NCI-H2107 treated with DMSO at 0.1 percent for 48 hours (cell line): ENCODE measurements around the gene DPP4.
"Not testable (repeated sequence)": the region's sequence is repeated elsewhere in the genome, so short reads cannot be mapped to it uniquely, and the experiment has no call there.

Experiments
- DNase-seq: peaks from one replicate; lab custom pipeline; 2025; ENCODE audit not compliant: unreplicated experiment; lab: John Stamatoyannopoulos, UW

DPP4 gene

DNA sequence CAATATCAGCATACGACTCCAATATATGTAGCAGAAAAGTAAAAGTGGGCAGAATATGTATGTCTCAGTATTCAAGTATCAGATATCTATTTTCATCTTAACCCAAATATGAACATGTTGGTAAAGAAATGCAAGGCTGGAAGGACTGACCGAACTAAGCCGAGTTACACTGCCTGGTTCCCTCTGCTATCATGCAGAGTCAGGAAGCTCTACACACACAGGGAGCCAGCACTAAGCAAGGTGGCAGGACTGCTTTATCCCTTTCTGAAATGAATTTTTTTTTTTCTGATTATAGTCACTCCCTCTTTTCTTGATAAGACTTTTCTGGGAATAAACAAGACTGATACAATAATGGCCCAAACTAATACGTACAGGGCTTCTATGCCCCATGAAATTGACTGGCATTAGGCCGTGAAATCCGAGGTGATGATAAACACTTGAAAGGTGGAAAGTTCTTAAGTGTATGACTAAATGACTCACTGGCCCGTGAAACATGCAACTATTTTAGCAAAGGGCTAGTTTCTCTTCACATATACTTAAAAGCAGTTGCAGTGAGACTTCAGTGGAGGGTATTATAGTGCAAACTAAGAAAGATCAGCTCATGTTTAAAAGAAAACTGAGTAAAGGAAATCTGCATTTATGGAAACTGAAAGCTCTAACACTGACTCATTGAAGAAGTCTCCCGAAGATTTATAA, 14.9 kb downstream of the DPP4 start:
- DNase-seq: no peak

DNA sequence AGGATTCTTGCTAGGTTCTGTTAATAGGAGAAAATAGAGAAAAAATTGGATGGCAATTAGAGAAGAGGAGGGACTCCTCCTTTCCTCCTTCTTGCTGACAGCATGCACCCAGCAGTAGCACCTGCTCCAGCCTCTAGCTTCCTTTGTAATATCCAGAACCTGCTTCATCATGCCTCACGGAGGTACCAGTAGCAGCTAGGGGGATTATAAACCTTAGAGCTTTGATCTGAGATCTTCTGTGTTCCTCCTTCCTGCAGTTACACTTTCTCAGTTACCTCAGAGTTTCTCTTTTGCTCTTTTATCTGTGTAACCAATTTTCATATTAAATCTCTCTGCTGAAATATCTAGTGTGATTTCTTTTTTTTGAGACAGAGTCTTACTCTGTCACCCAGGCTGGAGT, 16.6 kb downstream of the DPP4 start:
- DNase-seq: no peak

GRCh38 chr2:162056796-162057399, 17.1 kb downstream of the DPP4 start:
- no peak for DNase-seq

- no peak for DNase-seq
Measured at GRCh38 chr2:162053808-162054155, 20.2 kb downstream of the DPP4 start.

GRCh38 chr2:162053066-162053807, 20.8 kb downstream of the DPP4 start:
- DNase-seq: no peak

DNA sequence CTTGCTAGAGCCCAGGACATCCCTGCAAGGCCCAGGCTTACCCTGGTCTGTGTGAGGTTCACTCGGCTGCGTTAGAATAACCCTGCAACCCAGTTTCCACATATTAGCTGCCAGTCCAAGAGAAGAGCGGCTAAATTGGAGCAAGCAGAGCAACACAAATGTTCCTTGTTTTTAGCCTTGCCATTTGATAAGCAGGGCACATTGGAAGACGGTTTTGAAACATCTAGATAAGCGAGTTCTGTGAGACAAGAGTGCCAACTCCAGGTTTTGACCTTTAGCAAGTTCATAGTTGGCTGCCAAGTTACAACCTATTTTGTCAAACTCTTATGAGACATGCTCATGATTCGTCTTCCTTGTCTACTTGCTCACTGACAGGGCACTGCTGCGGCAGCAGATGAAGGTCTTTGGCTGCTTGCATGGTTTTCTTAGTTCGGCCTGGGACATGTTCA, 23.5 kb downstream of the DPP4 start:
- DNase-seq: no peak

GRCh38 chr2:162049089-162049488, 24.9 kb downstream of the DPP4 start:
- not testable (repeated sequence) for DNase-seq

GRCh38 chr2:162044586-162044985, 29.4 kb downstream of the DPP4 start:
- DNase-seq: no peak

GRCh38 chr2:162043132-162043531, 30.9 kb downstream of the DPP4 start:
- no peak for DNase-seq

DNA sequence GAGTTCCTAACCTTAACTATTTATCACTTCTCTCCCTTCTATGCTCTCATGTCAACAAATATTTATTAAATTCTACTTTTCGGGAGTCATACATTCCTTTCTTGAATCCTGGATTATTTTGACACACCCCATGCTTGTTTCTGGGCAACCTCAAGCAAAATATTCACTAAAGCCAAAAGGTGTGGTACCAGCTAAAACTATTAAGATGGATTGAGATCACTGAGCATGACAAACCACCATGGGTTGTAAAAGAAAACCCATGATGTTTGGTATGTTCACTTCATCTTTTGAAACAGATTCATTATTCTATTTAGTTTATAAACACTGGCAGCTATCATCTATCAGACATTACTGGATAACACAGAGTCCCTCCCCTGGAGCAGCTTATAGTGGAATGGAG, 32.5 kb downstream of the DPP4 start:
- DNase-seq: no peak

- DNase-seq: no peak
Measured at GRCh38 chr2:162038725-162039124, 35.3 kb downstream of the DPP4 start.

DNA sequence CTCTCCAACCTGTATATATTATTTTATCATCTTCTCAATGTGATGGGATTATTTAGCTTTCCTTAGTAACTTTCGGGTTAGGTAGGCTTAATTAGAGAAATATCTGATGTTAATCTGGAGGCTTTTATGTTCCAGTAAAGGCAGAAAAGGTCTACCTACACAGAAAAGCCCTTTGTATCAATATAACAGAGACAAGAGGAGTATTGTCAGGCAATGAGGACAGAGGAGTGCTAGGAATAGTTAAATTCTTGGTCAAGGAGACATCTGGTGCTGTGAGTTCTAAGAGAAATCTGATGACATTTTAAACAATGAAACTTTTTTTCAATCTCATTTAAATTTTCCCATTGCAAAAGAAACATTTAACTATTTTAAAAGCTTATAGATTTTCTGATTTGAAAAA, 36.1 kb downstream of the DPP4 start:
- DNase-seq: no peak

DNA sequence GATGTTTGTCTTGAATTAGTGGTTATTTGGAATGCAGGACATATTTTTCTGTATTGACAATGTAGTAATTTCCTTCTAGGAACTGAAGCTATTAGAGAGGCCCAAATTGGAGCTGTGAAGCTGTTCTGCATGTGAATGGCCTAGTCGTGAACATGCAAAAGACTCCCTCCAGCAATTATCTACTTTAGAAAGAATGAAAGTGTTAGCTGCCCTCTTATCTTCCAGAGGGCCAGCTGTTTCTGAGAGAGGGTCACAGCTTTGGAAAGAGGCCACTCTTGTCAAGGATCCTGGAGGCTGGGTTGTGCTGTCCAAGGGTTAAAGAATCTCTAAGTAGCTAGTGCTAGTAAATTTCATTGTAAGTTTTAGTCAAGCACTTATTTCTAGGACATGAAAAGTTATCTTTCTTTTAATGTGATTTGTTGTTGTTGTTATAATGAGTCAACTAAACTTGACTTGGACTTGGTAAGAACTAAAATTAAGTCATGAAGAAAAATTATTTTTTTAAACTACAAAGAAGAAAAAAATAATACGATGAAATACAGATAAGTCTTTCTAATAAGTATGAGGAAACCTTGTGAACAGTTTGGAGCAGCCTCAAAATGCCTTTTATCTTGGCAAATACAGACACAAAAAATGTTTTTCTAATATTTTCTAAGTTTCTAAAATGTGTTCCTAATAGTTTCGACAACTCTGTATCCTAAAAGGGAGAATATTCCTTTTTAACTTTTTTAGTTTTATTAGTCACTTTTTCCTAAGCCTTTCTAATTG, 36.8 kb downstream of the DPP4 start:
- DNase-seq: no peak

GRCh38 chr2:162035981-162036380, 38.0 kb downstream of the DPP4 start:
- DNase-seq: no peak

GRCh38 chr2:162030363-162031190, 43.4 kb downstream of the DPP4 start:
- no peak for DNase-seq

DNA sequence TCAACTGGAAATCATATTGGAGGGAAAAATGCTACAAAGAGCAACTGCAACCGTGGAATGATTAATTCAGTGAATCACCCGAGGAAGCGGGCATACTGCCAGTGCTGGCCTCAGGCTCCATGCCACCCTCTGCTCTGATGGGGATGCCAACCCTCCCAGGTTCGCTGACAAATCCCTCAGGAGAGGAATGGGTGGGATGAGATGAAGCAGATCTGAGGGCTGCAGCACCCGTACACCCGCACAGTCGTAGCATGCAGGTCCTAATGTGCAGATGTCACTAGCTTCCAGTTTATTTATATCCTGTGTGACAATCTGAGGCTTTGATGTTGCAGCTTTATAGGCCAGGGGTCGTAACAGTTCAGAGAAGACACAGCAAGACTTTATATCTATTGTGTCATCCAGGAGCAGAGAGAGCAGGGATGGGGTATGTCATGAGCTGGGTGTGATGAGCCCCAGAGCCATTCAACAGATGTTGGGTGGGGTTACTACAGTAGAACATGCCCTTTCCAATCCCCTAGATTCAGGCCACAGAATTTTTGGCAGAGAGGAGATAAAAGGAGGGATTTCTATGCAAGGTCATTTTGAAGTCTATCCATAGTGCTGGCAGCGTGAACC, 44.6 kb downstream of the DPP4 start:
- DNase-seq: no peak

DNA sequence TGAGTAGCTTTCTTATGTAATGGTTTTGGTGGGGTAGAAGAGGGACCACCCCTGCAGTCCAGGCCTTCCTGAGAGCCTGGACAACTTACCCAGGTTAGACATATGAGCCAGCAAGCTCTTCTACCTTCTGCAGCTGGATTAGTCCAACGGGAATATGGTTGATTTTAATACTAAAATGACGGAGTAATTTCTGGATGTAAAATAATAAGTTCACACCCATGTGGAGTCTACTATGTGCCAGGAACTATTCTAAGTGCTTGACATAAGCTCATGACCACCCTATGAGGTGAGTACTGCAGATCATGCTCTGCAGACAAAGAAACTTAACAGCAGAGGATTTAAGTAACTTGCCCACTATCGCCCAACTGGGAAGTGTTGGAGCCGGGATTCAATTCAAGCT, 45.5 kb downstream of the DPP4 start:
- DNase-seq: no peak

GRCh38 chr2:162025121-162025911, 48.7 kb downstream of the DPP4 start:
- no peak for DNase-seq

GRCh38 chr2:162022290-162022945, 51.6 kb downstream of the DPP4 start:
- DNase-seq: no peak
